Thymus (tissue), 11 donors: ENCODE data around the gene PCSK6. TPM values are rescaled to one million over a fixed set of nuclear protein-coding genes. Genes with fewer than 3 reads are reported as not detected.
A peak's percentile ranks its signal among the peaks of the same experiment; 100 is the strongest.

Experiments used
- DNase-seq, 9 donors: peaks; one replicate each; pipeline ENCODE4 v3.0.0-alpha.2; 2013; ENCODE audit warnings: low spot score in 9 of 9, low read depth in 6 of 9, missing footprints in 1 of 9
- H3K27ac ChIP-seq, 2 donors: one replicate each; pipeline ENCODE4 v1.5.1; 2013; ENCODE audit warnings: control low read depth in 1 of 2, low read depth in 1 of 2, low read length in 1 of 2, mild to moderate bottlenecking in 1 of 2, moderate library complexity in 1 of 2
- H3K27me3 ChIP-seq, 2 donors: one replicate each; pipeline ENCODE4 v1.5.1; 2013; ENCODE audit warnings: low read length in 1 of 2; ENCODE audit not compliant: control insufficient read depth in 2 of 2, insufficient read depth in 1 of 2
- H3K36me3 ChIP-seq, 2 donors: one replicate each; pipeline ENCODE4 v1.5.1; 2013; ENCODE audit warnings: low read length in 1 of 2, mild to moderate bottlenecking in 1 of 2, moderate library complexity in 1 of 2; ENCODE audit not compliant: control insufficient read depth in 2 of 2, insufficient read depth in 2 of 2
- H3K4me1 ChIP-seq, 2 donors: one replicate each; pipeline ENCODE4 v1.5.1; 2013; ENCODE audit warnings: low read length in 2 of 2; ENCODE audit not compliant: control insufficient read depth in 2 of 2, insufficient read depth in 2 of 2
- H3K4me3 ChIP-seq, 2 donors: one replicate each; pipeline ENCODE4 v1.5.1; 2013; ENCODE audit warnings: low read length in 2 of 2, control low read depth in 1 of 2, mild to moderate bottlenecking in 1 of 2
- H3K9me3 ChIP-seq, 2 donors: one replicate each; pipeline ENCODE4 v1.5.1; 2013; ENCODE audit warnings: low read length in 1 of 2, mild to moderate bottlenecking in 1 of 2; ENCODE audit not compliant: control insufficient read depth in 2 of 2, insufficient read depth in 1 of 2
- WGBS: extraction: QIAGEN DNeasy Blood & Tissue Kit; methylation state at CpG from one replicate; pipeline ENCODE4 v1.1.7; 2013; 5-methylcytosine and 5-hydroxymethylcytosine counted together
- polyA plus RNA-seq: library from polyadenylated mRNA; stranded (reverse); fragments of 200-250 nt; gene quantifications from one replicate; pipeline ENCODE4 v1.2.3, GENCODE V29; 2013
- total RNA-seq: library from RNA; stranded (reverse); fragments of 120-200 nt; gene quantifications from one replicate; pipeline ENCODE4 v1.2.4, GENCODE V29; 2013
- donor health status: healthy.

Gene PCSK6
- total and polyA plus RNA-seq, 2 donors: 10.1 to 10.5 TPM

DNA sequence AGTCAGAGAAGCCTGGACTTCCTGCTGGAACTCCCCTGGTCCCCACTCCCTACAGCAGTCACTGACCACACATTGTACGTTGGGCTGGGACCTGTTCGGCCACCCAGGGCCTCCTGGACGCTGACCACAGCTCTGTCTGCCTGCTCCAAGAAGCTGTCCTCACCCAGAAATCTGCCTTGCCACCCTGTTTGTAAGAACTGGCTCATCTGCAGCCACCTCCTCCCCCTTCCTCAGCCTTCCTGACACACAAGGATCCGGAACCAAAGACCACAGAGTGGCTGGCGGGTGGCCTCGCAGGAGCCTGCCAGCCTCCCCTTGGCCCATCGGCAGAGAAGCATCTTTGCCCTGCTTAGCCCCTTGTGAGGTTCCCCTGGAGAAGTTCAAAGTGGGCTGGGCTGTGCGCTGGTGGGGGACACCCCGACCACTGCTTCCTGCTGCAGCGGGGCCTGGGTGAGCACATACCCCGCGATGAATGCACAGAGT lies 91.9 kb downstream of the PCSK6 start:
- Histone ChIP-seq H3K36me3 (no peaks in the 10 kb centered on the region), H3K27ac (no peak overlapping the region), H3K9me3 (no peaks in the 10 kb centered on the region), H3K4me1 (peaks cover 0 to 9% of the 10 kb centered on the region in 2 donors), H3K4me3 (no peak overlapping the region), H3K27me3 (peaks cover 0 to 6% of the 10 kb centered on the region in 2 donors)
- WGBS: 6% methylated on average over 12 of the region's 12 CpGs
- DNase-seq: peak in 2 of 9 donors; percentile 13 to 26

DNA sequence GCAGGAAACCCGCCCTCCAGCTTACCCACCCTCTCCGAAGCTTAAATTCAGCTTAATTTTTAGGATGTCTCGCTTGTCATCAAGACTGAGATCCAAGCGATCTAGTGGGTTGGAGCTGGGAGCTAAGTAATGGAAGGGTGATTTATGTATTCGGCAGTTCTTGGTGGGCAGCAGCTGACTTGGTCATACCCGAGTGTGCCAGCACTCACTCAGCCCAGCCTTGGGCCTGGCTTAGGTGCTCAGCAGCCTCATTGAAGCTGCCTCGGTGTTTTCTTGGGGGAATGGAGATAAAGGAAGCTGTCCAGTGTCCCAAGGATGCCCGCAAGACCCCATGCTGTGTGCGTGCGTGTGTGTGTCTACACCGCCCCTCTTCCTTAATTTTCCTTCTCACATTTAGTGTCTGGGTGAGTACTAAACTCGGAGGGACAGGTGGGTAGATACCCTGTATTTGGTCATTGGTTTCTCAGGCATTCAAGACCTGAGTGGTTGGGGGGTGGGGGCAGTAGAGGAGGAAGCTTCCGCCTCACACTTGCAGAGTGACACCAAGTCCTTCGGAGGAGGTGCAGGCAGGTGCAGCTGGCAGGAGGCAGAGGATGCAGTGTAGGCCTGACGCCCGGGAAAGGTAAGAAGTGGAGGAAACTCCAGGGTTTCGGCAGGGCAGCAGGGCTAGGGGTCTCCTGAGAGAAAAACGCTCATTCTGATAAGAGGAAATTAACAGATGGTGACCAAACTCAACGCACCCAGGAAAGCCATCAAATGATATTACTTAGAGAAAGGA lies 92.8 kb downstream of the PCSK6 start:
- Histone ChIP-seq H3K4me3 (no peak overlapping the region), H3K36me3 (no peaks in the 10 kb centered on the region), H3K27ac (no peak overlapping the region), H3K9me3 (no peaks in the 10 kb centered on the region), H3K4me1 (peaks cover 0 to 9% of the 10 kb centered on the region in 2 donors), H3K27me3 (peaks cover 0 to 6% of the 10 kb centered on the region in 2 donors)
- WGBS: 86% methylated on average over 19 of the region's 19 CpGs
- no peak for DNase-seq

DNA sequence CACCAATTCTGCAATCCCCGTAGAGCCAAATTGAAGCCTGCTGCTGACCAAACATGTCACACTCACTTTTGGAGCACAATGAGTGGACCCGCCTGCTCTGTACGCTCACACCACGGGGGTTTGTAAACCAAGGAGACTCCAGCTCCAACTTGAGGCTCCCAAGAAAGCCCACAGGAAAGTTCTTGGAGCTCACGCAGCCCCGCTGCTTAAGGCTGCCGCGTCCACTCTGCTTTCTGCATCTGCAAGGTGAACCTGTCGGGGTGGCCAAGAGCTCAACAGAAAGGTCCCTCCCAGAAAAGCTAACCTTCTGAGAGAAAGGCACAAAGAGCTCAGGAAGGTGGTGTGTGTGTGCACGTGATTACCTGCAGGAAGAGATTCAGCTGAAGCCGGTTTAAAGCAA lies 94.9 kb downstream of the PCSK6 start:
- DNase-seq: no peak
- WGBS: 94% methylated on average over 11 of the region's 11 CpGs
- peaks cover 0 to 9% of the 10 kb centered on the region in 2 donors for H3K4me1 ChIP-seq
- H3K27me3 ChIP-seq: peaks cover 0 to 6% of the 10 kb centered on the region in 2 donors
- H3K36me3 ChIP-seq: no peaks in the 10 kb centered on the region
- no peak overlapping the region for H3K27ac ChIP-seq
- H3K4me3 ChIP-seq: no peak overlapping the region
- no peaks in the 10 kb centered on the region for H3K9me3 ChIP-seq

DNA sequence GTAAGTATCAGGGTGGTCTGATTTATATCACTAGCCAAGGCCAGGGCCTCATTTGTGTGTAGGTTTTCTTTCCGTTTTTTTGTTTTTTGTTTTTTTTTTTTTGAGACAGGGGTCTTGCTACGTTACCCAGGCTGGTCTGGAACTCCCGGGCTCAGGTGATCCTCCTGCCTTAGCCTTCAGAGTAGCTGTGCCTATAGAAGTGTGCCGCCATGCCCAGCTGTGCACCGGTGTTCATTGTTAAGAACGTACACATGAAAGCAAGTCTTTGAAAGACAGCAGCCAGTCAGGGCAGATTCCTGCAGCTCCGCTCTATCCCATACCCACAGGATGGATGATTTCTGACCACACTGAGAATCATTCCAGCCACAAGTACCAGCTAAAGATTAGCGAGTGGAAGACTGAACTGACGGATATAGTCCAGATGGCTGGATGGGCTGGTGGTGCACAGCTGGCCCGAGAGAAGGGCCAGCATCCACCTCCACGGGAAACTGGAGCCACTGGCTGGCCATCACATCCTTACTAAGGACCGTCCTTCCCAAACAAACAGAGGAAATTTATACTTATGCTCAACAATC lies 95.4 kb downstream of the PCSK6 start:
- Histone ChIP-seq H3K4me1 (peaks cover 0 to 9% of the 10 kb centered on the region in 2 donors), H3K4me3 (no peak overlapping the region), H3K9me3 (no peaks in the 10 kb centered on the region), H3K36me3 (no peaks in the 10 kb centered on the region), H3K27ac (no peak overlapping the region), H3K27me3 (peaks cover 0 to 6% of the 10 kb centered on the region in 2 donors)
- no peak for DNase-seq
- 96% methylated on average over 12 of the region's 12 CpGs for WGBS

DNA sequence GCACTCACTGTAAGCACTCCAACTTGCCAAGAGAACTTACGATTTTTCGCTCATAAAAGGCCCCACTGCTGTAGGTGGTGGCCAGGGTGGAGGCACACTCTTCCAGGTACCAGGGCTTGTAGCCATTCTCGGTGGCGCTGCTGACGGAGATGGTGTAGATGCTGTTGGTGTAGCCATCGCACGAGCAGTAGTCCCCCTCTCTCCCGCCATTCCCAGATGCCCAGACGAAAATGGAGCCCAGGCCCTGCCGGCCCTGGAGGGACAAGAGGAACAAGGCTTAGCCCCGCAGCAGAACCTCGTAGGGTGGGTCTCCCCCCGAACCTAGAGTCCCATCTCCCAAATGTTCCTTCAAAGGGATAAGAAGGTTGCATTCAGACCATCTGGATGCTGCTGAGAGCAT lies 96.3 kb downstream of the PCSK6 start:
- Histone ChIP-seq H3K4me3 (no peak overlapping the region), H3K36me3 (no peaks in the 10 kb centered on the region), H3K27ac (no peak overlapping the region), H3K27me3 (peaks cover 0 to 6% of the 10 kb centered on the region in 2 donors), H3K9me3 (no peaks in the 10 kb centered on the region), H3K4me1 (peaks cover 0 to 9% of the 10 kb centered on the region in 2 donors)
- WGBS: 98% methylated on average over 13 of the region's 13 CpGs
- DNase-seq: no peak

DNA sequence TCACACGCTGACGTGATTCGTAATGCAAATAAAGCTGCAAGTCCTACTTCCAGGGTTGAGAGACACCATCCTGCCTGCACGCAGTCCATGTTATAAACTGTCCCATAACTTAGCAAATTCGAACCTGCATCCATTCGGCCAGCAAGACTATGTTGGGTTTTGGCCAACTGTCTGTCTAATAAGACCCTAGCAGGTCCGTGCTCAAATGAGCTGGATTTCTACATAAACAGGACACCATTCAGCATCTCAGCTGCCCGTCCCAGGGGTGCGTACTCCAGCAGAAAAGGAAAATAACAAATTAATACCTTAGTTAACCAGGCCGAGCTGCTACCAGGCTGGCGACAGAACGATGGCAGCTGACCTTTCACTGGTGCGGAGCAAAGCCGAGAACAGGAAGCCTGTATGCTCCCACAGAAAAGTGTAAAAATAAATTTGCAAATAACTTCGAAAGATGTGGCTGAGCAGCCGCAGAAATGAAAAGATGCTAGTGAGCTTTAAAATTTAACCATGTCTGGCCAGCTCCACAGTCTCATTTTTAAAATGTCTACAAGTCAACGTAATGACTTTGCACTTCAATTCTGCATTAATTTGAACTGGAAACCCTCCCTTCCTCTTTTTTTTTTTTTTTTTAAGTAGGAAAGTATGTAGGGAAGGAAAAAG lies 97.4 kb downstream of the PCSK6 start:
- DNase-seq: no peak

DNA sequence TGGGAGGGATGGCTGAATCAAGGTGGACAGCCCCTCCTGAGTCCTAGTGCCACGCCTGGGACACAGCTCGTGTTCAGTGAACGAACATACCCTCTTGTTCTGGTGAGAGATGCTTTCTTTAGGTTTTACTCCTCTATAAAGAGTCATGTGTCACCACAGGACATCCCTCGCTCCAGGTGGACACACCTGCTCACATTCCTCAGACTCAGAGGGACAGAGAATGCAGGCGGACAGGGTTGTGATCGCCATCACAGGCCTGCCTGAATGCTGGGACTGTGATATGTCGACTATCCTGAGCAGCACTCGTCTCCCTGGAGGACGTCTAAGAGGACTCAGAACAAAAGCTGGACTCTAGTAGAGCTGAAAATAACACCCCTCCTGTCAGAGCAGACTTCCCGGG lies 98.1 kb downstream of the PCSK6 start:
- Histone ChIP-seq H3K27ac (no peak overlapping the region), H3K4me3 (no peak overlapping the region), H3K4me1 (no peaks in the 10 kb centered on the region), H3K9me3 (no peaks in the 10 kb centered on the region), H3K27me3 (no peaks in the 10 kb centered on the region), H3K36me3 (no peaks in the 10 kb centered on the region)
- 96% methylated on average over 10 of the region's 10 CpGs for WGBS
- no peak for DNase-seq

More for the DNA sequence above, 97.4 kb downstream of the PCSK6 start:
- Histone ChIP-seq H3K27me3 (no peaks in the 10 kb centered on the region), H3K36me3 (no peaks in the 10 kb centered on the region), H3K4me1 (no peaks in the 10 kb centered on the region), H3K27ac (no peak overlapping the region), H3K9me3 (no peaks in the 10 kb centered on the region), H3K4me3 (no peak overlapping the region)
- WGBS: 51% methylated on average over 17 of the region's 17 CpGs

DNA sequence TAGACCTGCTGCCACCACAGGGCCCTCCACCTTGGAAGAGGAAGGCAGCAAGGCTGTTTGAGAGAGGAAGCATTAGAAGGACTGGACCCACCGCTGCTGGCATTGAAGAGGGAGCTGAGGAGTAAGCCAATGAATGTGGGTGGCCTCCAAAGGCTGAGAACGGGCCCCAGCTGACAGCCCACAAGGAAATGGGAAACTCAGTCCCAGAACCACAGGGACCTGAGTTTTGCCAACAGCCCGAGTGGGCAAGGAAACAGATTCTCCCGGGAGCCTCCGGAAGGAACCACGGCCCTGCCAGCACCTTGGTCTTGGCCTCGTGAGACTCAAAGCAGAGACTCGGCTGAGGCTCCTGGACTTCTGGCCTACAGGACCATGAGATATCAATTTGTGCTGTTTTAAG lies 99.0 kb downstream of the PCSK6 start:
- 89% methylated on average over 8 of the region's 8 CpGs for WGBS
- Histone ChIP-seq H3K27ac (no peak overlapping the region), H3K4me1 (no peaks in the 10 kb centered on the region), H3K4me3 (no peak overlapping the region), H3K27me3 (no peaks in the 10 kb centered on the region), H3K36me3 (no peaks in the 10 kb centered on the region), H3K9me3 (no peaks in the 10 kb centered on the region)
- no peak for DNase-seq

DNA sequence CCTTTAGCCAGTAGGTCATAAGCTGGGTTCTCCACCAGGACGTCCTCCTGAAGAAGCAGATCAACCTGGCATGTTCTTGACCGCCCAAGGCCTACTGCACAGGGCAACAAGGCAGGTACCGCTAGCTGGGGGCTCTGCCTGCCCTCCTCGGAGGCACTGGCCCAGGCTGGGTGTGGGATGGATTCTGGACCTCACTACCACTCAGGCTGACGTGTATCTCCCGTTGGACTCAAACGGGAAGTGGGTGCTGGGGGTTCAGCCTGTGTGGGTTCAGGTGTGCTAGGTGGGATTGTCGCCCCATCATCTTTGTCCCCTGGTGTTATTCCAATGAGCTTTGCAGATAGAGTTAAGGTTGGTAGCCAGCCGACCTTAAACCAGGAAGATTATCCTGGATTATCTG lies 99.4 kb downstream of the PCSK6 start:
- Histone ChIP-seq H3K9me3 (no peaks in the 10 kb centered on the region), H3K4me3 (no peak overlapping the region), H3K27ac (no peak overlapping the region), H3K27me3 (no peaks in the 10 kb centered on the region), H3K4me1 (no peaks in the 10 kb centered on the region), H3K36me3 (no peaks in the 10 kb centered on the region)
- no peak for DNase-seq
- 92% methylated on average over 9 of the region's 9 CpGs for WGBS
